Adipocyte (in vitro differentiated cells): ENCODE measurements around the gene PLXDC2.

ENCODE experiments used
- DNase-seq: peaks from one replicate; pipeline ENCODE4 v3.0.0-alpha.2; 2015; ENCODE audit warnings: low read depth
- H3K27me3 ChIP-seq: replicated peaks from 2 replicates; pipeline ENCODE4 v1.7.0; 2013; ENCODE audit warnings: mild to moderate bottlenecking, low read length, moderate library complexity; ENCODE audit not compliant: control insufficient read depth, insufficient read depth
- H3K36me3 ChIP-seq: 2 replicates; pipeline ENCODE4 v1.7.0; 2013; ENCODE audit warnings: low read length, mild to moderate bottlenecking, moderate library complexity; ENCODE audit not compliant: control insufficient read depth, insufficient read depth, severe bottlenecking
- H3K4me1 ChIP-seq: 2 replicates; pipeline ENCODE4 v1.7.0; 2013; ENCODE audit warnings: mild to moderate bottlenecking, low read length, moderate library complexity; ENCODE audit not compliant: control insufficient read depth, insufficient read depth
- H3K4me3 ChIP-seq: 2 replicates; pipeline ENCODE4 v1.7.0; 2013; ENCODE audit warnings: mild to moderate bottlenecking, low read length, moderate library complexity
- H3K9ac ChIP-seq: 2 replicates; pipeline ENCODE4 v1.7.0; 2013; ENCODE audit warnings: mild to moderate bottlenecking, low read length, moderate library complexity
- H3K9me3 ChIP-seq: 2 replicates; pipeline ENCODE4 v1.7.0; 2013; ENCODE audit warnings: mild to moderate bottlenecking, low read length, moderate library complexity; ENCODE audit not compliant: control insufficient read depth

PLXDC2 gene

DNA sequence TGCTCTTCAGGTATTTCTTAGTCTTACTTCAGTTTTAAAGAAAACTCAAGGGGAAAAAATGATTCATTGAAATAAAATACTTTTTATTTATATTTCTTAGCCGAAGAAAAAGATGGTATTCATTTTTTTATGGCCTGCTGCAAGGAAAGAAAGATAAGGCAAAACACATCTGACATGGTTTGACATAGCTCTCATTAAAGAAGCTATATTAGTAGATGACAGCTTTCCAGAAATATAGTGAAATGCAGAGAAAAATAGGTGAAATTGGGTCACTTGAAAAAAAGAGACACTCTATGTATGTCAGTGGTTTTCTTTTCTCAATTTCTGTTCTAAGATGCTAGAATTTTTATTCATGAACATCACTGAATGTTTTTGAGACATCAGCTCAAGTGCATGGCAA lies 438.3 kb downstream of the PLXDC2 start:
- H3K36me3 ChIP-seq, result no peaks in the 10 kb centered on the region
- H3K4me1 ChIP-seq, result no peaks in the 10 kb centered on the region
- H3K27me3 ChIP-seq, result no peaks in the 10 kb centered on the region
- H3K9me3 ChIP-seq, result no peaks in the 10 kb centered on the region
- no peak overlapping the region for H3K9ac ChIP-seq
- H3K4me3 ChIP-seq, result no peak overlapping the region
- DNase-seq, result no peak

DNA sequence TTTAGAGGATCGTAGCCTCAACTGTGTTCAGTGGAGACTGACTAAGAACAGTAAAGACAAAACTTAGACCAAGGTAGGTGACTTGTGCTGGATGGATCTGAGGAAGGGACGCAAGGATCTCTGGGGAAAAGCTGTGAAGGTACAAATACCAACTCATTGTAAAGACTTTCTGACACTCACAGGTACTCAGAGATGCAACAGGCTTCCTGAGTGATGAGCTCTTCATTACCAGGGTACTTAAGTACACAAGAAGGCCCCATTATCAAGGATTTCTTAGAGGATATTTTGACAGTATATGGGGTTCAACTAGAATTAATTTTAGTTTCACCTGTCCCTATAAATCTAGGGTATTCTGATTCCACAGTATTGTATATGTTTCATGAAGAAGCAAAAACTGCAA lies 440.7 kb downstream of the PLXDC2 start:
- Histone ChIP-seq H3K4me1 (no peaks in the 10 kb centered on the region), H3K9me3 (no peaks in the 10 kb centered on the region), H3K4me3 (no peak overlapping the region), H3K9ac (no peak overlapping the region), H3K27me3 (no peaks in the 10 kb centered on the region), H3K36me3 (no peaks in the 10 kb centered on the region)
- DNase-seq, result no peak

DNA sequence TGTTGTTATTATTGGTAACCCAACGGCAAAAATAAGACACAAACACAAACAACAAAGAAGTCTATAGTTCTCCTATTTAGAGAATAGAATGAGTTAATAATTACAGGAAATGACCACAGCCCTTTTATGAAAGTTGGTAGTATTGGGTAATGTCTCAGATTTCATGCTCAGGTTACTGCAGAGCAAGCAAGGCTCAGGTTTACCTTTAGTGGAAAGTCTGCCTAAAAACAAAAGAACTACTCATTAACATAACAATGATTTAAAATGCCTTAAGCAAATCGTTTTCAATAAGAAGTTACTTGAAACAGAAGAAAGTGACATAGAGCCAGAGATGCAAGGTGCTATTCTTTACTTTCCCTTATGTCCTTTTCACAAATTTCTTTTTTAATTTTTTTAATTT lies 441.2 kb downstream of the PLXDC2 start:
- no peaks in the 10 kb centered on the region for H3K9me3 ChIP-seq
- no peak overlapping the region for H3K9ac ChIP-seq
- H3K4me3 ChIP-seq, result no peak overlapping the region
- no peaks in the 10 kb centered on the region for H3K27me3 ChIP-seq
- no peaks in the 10 kb centered on the region for H3K4me1 ChIP-seq
- no peak for DNase-seq
- no peaks in the 10 kb centered on the region for H3K36me3 ChIP-seq

DNA sequence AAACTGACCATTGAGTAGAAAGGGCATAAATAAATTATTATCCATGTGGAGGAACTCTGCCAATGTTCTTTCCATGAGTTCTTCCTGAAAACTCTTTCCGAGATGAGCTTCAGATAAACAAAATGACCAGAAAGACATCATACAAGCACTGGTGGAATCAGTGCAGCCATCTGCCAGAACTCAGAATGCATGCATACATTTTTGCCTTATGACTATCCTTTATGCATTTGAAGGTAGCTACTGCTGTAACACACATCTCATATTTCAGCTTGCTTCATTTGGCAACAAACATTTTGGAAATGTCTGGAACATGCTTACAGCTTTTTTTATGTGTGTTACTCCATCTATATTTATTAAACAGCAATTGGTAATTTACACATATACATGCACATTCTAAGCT lies 448.9 kb downstream of the PLXDC2 start:
- H3K9ac ChIP-seq, result no peak overlapping the region
- no peaks in the 10 kb centered on the region for H3K36me3 ChIP-seq
- no peaks in the 10 kb centered on the region for H3K4me1 ChIP-seq
- no peaks in the 10 kb centered on the region for H3K27me3 ChIP-seq
- H3K4me3 ChIP-seq, result no peak overlapping the region
- no peak for DNase-seq
- H3K9me3 ChIP-seq, result peaks cover 5% of the 10 kb centered on the region

DNA sequence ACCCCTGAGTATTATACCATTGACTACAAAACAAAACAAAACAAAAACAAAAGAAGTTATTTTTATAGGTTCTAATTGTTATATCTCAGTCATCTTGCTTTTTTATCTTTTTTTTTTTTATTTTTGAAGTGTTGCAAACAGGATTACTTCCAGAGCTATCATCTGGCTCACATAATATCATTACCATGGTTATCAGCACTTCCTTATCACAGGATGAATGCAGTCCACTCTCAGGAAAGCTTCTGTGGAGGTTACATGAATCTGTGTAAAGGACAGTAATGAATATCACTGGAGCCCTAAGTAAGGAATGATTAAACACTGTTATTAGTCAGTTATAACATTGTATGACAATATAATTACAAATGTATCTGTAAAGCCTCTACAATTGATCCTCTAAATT lies 451.5 kb downstream of the PLXDC2 start:
- Histone ChIP-seq H3K27me3 (no peaks in the 10 kb centered on the region), H3K4me3 (no peak overlapping the region), H3K36me3 (no peaks in the 10 kb centered on the region), H3K4me1 (no peaks in the 10 kb centered on the region), H3K9ac (no peak overlapping the region), H3K9me3 (peaks cover 5% of the 10 kb centered on the region)
- no peak for DNase-seq

DNA sequence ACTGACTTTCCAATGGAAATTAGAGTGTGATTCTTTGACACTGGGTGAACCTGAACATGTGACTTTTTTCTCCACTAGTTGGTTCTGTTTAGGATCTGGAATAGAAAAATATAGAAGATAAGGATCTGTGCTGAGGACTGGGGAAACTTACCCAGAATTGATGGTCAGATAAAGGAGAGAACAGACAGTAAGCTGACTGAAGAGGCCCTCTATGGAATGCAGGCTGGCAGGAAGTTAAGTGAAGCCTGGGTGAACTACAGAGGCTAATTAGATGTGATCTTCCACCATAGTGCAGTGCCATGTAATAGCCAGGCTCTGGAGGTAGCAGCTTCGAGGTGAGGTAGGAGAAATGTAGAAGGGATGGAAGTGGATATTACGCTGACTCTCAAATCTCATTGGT lies 455.3 kb downstream of the PLXDC2 start:
- DNase-seq, result no peak
- peaks cover under 1% of the 10 kb centered on the region for H3K4me1 ChIP-seq
- H3K9ac ChIP-seq, result no peak overlapping the region
- H3K36me3 ChIP-seq, result no peaks in the 10 kb centered on the region
- no peaks in the 10 kb centered on the region for H3K9me3 ChIP-seq
- no peaks in the 10 kb centered on the region for H3K27me3 ChIP-seq
- no peak overlapping the region for H3K4me3 ChIP-seq

DNA sequence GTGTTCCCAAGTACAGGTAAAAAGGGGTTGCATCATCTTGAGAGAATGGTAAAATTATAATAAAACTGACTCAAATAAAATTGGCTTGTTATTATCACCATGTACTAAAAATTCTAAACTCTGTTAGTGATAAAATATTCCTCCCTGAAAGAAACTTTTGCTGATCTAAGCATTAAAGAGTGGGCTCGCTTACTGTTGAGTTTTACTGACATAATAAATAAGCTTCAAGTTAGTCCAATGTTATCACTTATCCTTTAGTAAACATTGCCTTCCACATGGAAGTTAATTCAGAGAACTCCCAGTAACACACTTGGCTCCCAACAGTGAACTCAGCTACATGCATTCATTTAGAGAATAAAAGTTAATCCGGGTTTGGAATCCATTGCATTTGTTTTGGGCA lies 456.4 kb downstream of the PLXDC2 start:
- H3K27me3 ChIP-seq, result no peaks in the 10 kb centered on the region

DNA sequence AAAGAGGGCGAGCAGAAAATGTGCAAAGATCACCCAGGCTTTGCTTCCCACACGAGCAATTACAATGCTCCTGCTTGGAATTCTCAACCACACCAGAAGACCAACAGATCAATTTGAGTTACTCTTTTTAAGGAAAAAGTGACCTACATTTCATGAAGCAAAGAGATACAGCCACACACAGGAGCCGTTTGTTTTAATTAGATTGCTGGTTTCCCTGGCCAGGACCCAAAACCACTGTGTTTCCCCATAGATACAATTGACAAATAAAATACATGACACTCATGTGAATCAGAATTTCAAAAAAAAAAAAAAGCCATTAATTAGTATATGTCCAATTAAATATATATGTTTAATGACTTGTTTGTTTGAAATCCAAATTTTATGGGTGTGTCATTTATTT lies 458.3 kb downstream of the PLXDC2 start:
- no peak overlapping the region for H3K9ac ChIP-seq
- H3K4me1 ChIP-seq, result peaks cover 3% of the 10 kb centered on the region
- no peaks in the 10 kb centered on the region for H3K27me3 ChIP-seq
- no peaks in the 10 kb centered on the region for H3K9me3 ChIP-seq
- no peaks in the 10 kb centered on the region for H3K36me3 ChIP-seq
- DNase-seq, result no peak
- H3K4me3 ChIP-seq, result no peak overlapping the region

More for the DNA sequence above, 456.4 kb downstream of the PLXDC2 start:
- no peak for DNase-seq
- Histone ChIP-seq H3K9ac (no peak overlapping the region), H3K9me3 (no peaks in the 10 kb centered on the region), H3K4me3 (no peak overlapping the region), H3K36me3 (no peaks in the 10 kb centered on the region), H3K4me1 (peaks cover 3% of the 10 kb centered on the region)

DNA sequence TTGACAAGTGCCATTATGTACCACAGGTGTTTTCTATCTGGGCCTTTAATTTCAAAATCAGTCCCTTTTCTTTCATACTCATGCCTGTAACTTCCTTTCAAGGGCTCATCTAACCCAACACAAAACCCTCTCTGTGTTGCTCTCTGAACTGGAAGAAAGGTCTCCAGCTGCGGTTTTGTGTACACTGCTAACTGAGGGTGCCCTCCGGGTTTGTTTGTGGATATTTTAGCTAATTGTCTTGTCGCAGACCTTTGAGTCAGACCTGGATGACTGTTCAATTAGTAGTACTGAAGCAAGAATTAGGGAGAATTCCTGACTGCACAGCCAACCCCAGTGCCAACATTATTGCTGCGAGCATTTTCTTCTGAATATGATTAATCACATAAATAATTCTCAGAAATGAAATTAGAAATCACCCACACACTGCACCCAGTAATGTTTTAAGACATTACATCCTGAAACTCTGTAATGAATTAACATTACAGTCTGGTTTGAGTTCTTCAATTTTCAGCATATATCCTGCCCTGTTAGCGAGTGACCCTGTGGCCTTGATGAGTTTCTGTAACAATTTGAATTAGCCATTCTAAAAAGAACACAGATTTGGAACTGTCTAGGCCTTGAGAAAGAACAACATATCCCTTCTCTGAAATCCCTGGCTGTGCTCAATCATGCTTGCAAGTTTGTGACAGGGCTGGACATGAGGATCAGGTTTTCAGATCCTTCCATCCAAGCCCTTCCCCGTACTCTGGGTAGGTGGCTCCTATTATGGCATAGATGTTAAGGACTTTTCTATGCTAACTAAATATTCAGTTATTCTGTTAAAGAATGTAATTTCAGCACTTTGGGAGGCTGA lies 460.1 kb downstream of the PLXDC2 start:
- H3K9me3 ChIP-seq, result no peaks in the 10 kb centered on the region
- H3K36me3 ChIP-seq, result no peaks in the 10 kb centered on the region
- no peaks in the 10 kb centered on the region for H3K27me3 ChIP-seq
- H3K4me1 ChIP-seq, result peaks cover 3% of the 10 kb centered on the region
- no peak overlapping the region for H3K9ac ChIP-seq
- DNase-seq, result no peak
- H3K4me3 ChIP-seq, result no peak overlapping the region

DNA sequence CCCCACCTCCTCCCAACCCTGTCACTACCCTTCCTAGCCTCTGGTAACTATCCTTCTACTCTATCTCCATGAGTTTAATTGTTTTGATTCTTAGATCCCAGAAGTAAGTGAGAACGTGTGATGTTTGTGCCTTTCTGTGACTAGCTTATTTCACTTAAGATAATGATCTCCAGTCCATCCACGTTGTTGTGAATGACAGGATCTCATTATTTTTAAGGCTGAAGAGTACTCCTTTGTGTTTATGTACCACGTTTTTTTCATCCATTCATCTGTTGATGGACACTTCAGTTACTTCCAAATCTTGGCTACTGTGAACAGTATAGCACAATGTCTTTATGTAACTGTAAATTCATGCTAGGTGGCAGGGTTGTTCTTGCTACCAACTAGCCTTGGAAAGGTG lies 461.6 kb downstream of the PLXDC2 start:
- Histone ChIP-seq H3K36me3 (no peaks in the 10 kb centered on the region), H3K4me1 (peaks cover 3% of the 10 kb centered on the region), H3K9me3 (no peaks in the 10 kb centered on the region), H3K27me3 (no peaks in the 10 kb centered on the region), H3K9ac (no peak overlapping the region), H3K4me3 (no peak overlapping the region)
- DNase-seq, result no peak

DNA sequence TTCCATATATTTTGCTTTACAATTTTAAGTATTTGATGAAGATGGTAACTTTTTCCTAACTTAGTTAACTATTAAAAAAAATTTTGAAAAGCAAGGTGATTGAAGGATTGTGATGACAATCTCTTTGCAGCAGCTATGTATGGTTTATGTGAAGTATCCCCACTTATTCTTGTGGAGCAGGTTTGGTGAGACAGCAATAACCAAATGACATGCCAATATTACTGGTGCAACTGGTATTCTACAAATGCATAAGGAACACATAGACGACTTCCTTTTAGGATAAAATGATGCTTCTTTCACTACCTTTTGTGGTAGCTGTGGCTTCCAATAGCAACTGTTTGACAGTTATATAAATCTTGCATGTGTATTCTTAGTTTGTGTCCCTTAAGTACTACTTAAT lies 465.3 kb downstream of the PLXDC2 start:
- peaks cover 1% of the 10 kb centered on the region for H3K4me1 ChIP-seq
- no peak overlapping the region for H3K9ac ChIP-seq
- no peaks in the 10 kb centered on the region for H3K9me3 ChIP-seq
- no peak overlapping the region for H3K4me3 ChIP-seq
- H3K27me3 ChIP-seq, result no peaks in the 10 kb centered on the region
- H3K36me3 ChIP-seq, result no peaks in the 10 kb centered on the region
- no peak for DNase-seq

DNA sequence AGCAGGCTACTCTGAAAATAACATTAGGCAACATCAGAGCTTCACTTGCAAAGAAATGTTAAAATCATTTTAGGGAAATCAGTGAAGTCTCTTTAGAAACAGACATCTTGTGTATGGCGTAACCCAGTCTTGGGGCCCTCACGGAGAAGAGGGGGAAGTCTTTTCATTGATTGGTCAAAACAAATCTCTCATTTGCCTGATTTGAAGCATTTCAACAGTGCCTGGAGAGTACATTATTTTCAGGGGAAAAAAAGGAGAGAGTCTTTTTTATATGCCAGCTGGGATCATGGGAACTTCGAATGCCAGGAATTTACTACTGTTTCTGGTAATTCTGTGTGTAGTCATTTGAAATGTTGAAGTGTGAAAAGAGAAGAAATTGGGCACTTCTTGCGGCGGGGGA lies 471.4 kb downstream of the PLXDC2 start:
- no peak overlapping the region for H3K4me3 ChIP-seq
- no peaks in the 10 kb centered on the region for H3K9me3 ChIP-seq
- no peaks in the 10 kb centered on the region for H3K27me3 ChIP-seq
- H3K36me3 ChIP-seq, result no peaks in the 10 kb centered on the region
- H3K9ac ChIP-seq, result no peak overlapping the region
- no peaks in the 10 kb centered on the region for H3K4me1 ChIP-seq
- no peak for DNase-seq
